Stimulated activated CD8-positive, alpha-beta memory T cell treated with anti-CD3 and anti-CD28 coated beads, Interleukin-12 subunit alpha, Interleukin-12 subunit beta, amount 100 ng/mL, for 4 hours (primary cell): ENCODE data around the gene PHLPP1.

Experiments used
- DNase-seq: peaks from one replicate; pipeline ENCODE4 v3.0.0-alpha.2; 2020; ENCODE audit warnings: low read depth

The PHLPP1 gene

GRCh38 chr18:62850619-62851306 is 135.4 kb downstream of the PHLPP1 start:
- no peak for DNase-seq

GRCh38 chr18:62852851-62853250 is 137.5 kb downstream of the PHLPP1 start:
- no peak for DNase-seq

GRCh38 chr18:62856294-62856693 is 141.0 kb downstream of the PHLPP1 start:
- DNase-seq = no peak

- DNase-seq = no peak
Measured at GRCh38 chr18:62857263-62857976, 142.1 kb downstream of the PHLPP1 start.

GRCh38 chr18:62860062-62860461 is 144.7 kb downstream of the PHLPP1 start:
- DNase-seq = no peak

GRCh38 chr18:62862466-62862865 is 147.1 kb downstream of the PHLPP1 start:
- DNase-seq = no peak

- DNase-seq = no peak
Measured at GRCh38 chr18:62863579-62864001, 148.2 kb downstream of the PHLPP1 start.

- DNase-seq = no peak
Measured at GRCh38 chr18:62865498-62865897, 150.2 kb downstream of the PHLPP1 start.

GRCh38 chr18:62867534-62867933 is 152.2 kb downstream of the PHLPP1 start:
- DNase-seq = no peak

GRCh38 chr18:62868645-62869044 is 153.3 kb downstream of the PHLPP1 start:
- no peak for DNase-seq

- no peak for DNase-seq
Measured at GRCh38 chr18:62870643-62871042, 155.3 kb downstream of the PHLPP1 start.

- DNase-seq = no peak
Measured at GRCh38 chr18:62875323-62875722, 160.0 kb downstream of the PHLPP1 start.

GRCh38 chr18:62876111-62876510 is 160.8 kb downstream of the PHLPP1 start:
- DNase-seq = no peak

GRCh38 chr18:62876828-62877227 is 161.5 kb downstream of the PHLPP1 start:
- no peak for DNase-seq

- no peak for DNase-seq
Measured at GRCh38 chr18:62877411-62878221, 162.3 kb downstream of the PHLPP1 start.

- DNase-seq = no peak
Measured at GRCh38 chr18:62878305-62878704, 163.0 kb downstream of the PHLPP1 start.

- no peak for DNase-seq
Measured at GRCh38 chr18:62880034-62880433, 164.7 kb downstream of the PHLPP1 start.

GRCh38 chr18:62880673-62881364 is 165.5 kb downstream of the PHLPP1 start:
- no peak for DNase-seq

- DNase-seq = no peak
Measured at GRCh38 chr18:62881509-62882016, 166.2 kb downstream of the PHLPP1 start.

- DNase-seq = no peak
Measured at GRCh38 chr18:62883937-62884735, 168.8 kb downstream of the PHLPP1 start.

- no peak for DNase-seq
Measured at GRCh38 chr18:62885804-62886203, 170.5 kb downstream of the PHLPP1 start.
